Measurements from ENCODE around the gene CACNA2D3. TPM values are rescaled to one million over a fixed set of nuclear protein-coding genes. Genes with fewer than 3 reads are reported as not detected.

CACNA2D3 gene
- polyA plus RNA-seq, 3 donors, result 8.3 to 21.5 (median 10.4) TPM

- Histone ChIP-seq H4K20me1 (ENCODE audit: insufficient read depth, low read length) (no peaks in the 10 kb centered on the region), H3K4me3 (replicated peaks in 1 of 3; ENCODE audit: low read depth in 2 of 3, low read length in 3 of 3) (no peak overlapping the region), H3K79me2 (ENCODE audit: insufficient read depth, low read length) (no peaks in the 10 kb centered on the region), H3K27me3 (ENCODE audit: control insufficient read depth in 2 of 2, insufficient read depth in 2 of 2, low read length in 2 of 2) (no peaks in the 10 kb centered on the region), H3K9ac (ENCODE audit: insufficient read depth, low read length, poor library complexity, severe bottlenecking) (no peak overlapping the region), H3K36me3 (replicated peaks in 1 of 2; ENCODE audit: control insufficient read depth in 1 of 2, insufficient read depth in 2 of 2, low read length in 2 of 2) (no peaks in the 10 kb centered on the region), H2AFZ (ENCODE audit: insufficient read depth, low read depth, low read length, poor library complexity, severe bottlenecking) (no peak overlapping the region), H3K9me3 (replicated peaks in 1 of 2; ENCODE audit: control insufficient read depth in 1 of 2, insufficient read depth in 1 of 2, low read length in 2 of 2) (no peaks in the 10 kb centered on the region), H3K4me1 (ENCODE audit: control insufficient read depth in 1 of 2, insufficient read depth in 2 of 2, low read length in 2 of 2) (no peaks in the 10 kb centered on the region), H3K4me2 (replicated peaks; ENCODE audit: extremely low read depth, low read length, poor library complexity, severe bottlenecking) (no peak overlapping the region), H3K27ac (ENCODE audit: low read depth in 1 of 2, low read length in 2 of 2) (no peak overlapping the region)
- WGBS (ENCODE audit: insufficient coverage), result 92% methylated on average over 2 of the region's 4 CpGs
- H3K9me3 Mint-ChIP-seq, result peaks cover 0 to 6% (median 1%) of the 10 kb centered on the region in 7 donors
- no peak overlapping the region for H3K4me3 Mint-ChIP-seq
- H3K36me3 Mint-ChIP-seq, result no peaks in the 10 kb centered on the region
- no peaks in the 10 kb centered on the region for H3K4me1 Mint-ChIP-seq
- TF ChIP-seq CTCF (IDR thresholded peaks at IDR 0.05), result no peak
- DNase-seq, result no peak
- intact Hi-C loops (cut with micrococcal nuclease), result no loop called here
- no peak overlapping the region for H3K27ac Mint-ChIP-seq
- H3K27me3 Mint-ChIP-seq (ENCODE audit: low read depth in 3 of 3), result peaks cover 0 to 6% (median 1%) of the 10 kb centered on the region in 3 donors
Measured at GRCh38 chr3:54191220-54191619, 68.9 kb downstream of the CACNA2D3 start.

- H3K4me1 Mint-ChIP-seq, result no peaks in the 10 kb centered on the region
- Histone ChIP-seq H3K9me3 (replicated peaks in 1 of 2; ENCODE audit: control insufficient read depth in 1 of 2, insufficient read depth in 1 of 2, low read length in 2 of 2) (no peaks in the 10 kb centered on the region), H3K27me3 (ENCODE audit: control insufficient read depth in 2 of 2, insufficient read depth in 2 of 2, low read length in 2 of 2) (no peaks in the 10 kb centered on the region), H3K79me2 (ENCODE audit: insufficient read depth, low read length) (no peaks in the 10 kb centered on the region), H3K4me3 (replicated peaks in 1 of 3; ENCODE audit: low read depth in 2 of 3, low read length in 3 of 3) (no peak overlapping the region), H3K36me3 (replicated peaks in 1 of 2; ENCODE audit: control insufficient read depth in 1 of 2, insufficient read depth in 2 of 2, low read length in 2 of 2) (no peaks in the 10 kb centered on the region), H3K9ac (ENCODE audit: insufficient read depth, low read length, poor library complexity, severe bottlenecking) (no peak overlapping the region), H3K4me2 (replicated peaks; ENCODE audit: extremely low read depth, low read length, poor library complexity, severe bottlenecking) (no peak overlapping the region), H4K20me1 (ENCODE audit: insufficient read depth, low read length) (no peaks in the 10 kb centered on the region), H3K27ac (ENCODE audit: low read depth in 1 of 2, low read length in 2 of 2) (no peak overlapping the region), H3K4me1 (ENCODE audit: control insufficient read depth in 1 of 2, insufficient read depth in 2 of 2, low read length in 2 of 2) (no peaks in the 10 kb centered on the region), H2AFZ (ENCODE audit: insufficient read depth, low read depth, low read length, poor library complexity, severe bottlenecking) (no peak overlapping the region)
- TF ChIP-seq CTCF (IDR thresholded peaks at IDR 0.05), result no peak
- H3K4me3 Mint-ChIP-seq, result no peak overlapping the region
- intact Hi-C loops (cut with micrococcal nuclease), result no loop called here
- 0% methylated on average over 1 of the region's 1 CpG for WGBS (ENCODE audit: insufficient coverage)
- H3K27me3 Mint-ChIP-seq (ENCODE audit: low read depth in 3 of 3), result peaks cover 0 to 6% (median 1%) of the 10 kb centered on the region in 3 donors
- no peak overlapping the region for H3K27ac Mint-ChIP-seq
- DNase-seq, result no peak
- peaks cover 0 to 6% (median 1%) of the 10 kb centered on the region in 7 donors for H3K9me3 Mint-ChIP-seq
- H3K36me3 Mint-ChIP-seq, result no peaks in the 10 kb centered on the region
Measured at GRCh38 chr3:54192026-54192425, 69.7 kb downstream of the CACNA2D3 start.

All from CD14-positive monocyte (primary cell).